Posterior cingulate gyrus (tissue), 11 donors: ENCODE results near the gene ASPDH.

ENCODE experiments used
- DNase-seq, 10 donors: peaks; one replicate each; pipeline versions ENCODE4 v3.0.0 to v3.0.0-alpha.2; 2020 to 2021; ENCODE audit warnings: mixed read lengths in 3 of 10
- intact Hi-C: fragments of 100-400 bp; cut with DNase I; formaldehyde crosslinking; loops from one replicate; pipeline ENCODE4 v1.15.1; 2023

ASPDH gene

GRCh38 chr19:50516964-50517703 is 3.4 kb upstream of the ASPDH start:
- intact Hi-C loops: no loop called here
- DNase-seq: peak in 4 of 10 donors; percentile 23 to 80 (median 54)

DNA sequence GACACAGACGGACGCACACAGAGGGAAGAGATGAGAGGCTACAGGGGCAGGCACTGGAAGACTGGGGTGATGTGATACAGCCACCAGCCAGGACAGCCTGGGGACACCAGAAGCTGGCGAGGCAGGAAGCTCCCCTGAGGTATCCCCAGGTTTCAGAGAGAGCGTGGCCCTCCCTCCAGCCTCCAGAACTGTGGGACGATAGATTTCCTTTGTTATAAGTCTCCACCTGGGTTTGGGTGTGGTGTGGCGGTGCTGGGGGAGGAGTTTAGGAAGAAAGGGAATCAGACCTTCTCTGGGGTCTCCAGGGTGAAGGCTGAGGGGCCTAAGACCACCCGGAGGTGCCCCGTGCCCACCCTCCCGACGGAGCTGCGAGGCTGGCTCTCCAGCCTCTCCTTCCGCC is 2.7 kb upstream of the ASPDH start:
- intact Hi-C loops: no loop called here

DNA sequence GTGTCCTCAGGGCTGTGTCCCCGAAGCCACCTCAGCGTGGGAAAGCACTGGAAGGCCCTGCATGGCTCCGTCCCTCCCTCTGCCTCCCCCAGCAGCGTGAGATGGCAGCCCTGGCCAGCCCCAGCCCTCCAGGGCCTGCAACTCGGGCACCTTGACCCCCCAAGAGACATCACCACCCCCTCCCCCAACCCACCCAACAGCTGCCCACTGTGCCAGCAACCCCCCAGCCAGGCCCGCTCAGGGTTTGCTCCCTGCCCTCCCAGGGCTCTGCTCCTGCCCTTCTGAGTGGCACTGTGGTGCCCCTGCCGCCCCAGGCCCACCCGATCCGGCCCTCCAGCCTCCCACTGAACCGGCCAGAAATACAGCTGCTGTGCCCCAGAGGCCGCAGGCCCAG is 1.5 kb upstream of the ASPDH start:
- intact Hi-C loops: no loop called here

More for the DNA sequence above, 2.7 kb upstream of the ASPDH start:
- DNase-seq: peak in 4 of 10 donors; percentile 11 to 62 (median 30)

DNA sequence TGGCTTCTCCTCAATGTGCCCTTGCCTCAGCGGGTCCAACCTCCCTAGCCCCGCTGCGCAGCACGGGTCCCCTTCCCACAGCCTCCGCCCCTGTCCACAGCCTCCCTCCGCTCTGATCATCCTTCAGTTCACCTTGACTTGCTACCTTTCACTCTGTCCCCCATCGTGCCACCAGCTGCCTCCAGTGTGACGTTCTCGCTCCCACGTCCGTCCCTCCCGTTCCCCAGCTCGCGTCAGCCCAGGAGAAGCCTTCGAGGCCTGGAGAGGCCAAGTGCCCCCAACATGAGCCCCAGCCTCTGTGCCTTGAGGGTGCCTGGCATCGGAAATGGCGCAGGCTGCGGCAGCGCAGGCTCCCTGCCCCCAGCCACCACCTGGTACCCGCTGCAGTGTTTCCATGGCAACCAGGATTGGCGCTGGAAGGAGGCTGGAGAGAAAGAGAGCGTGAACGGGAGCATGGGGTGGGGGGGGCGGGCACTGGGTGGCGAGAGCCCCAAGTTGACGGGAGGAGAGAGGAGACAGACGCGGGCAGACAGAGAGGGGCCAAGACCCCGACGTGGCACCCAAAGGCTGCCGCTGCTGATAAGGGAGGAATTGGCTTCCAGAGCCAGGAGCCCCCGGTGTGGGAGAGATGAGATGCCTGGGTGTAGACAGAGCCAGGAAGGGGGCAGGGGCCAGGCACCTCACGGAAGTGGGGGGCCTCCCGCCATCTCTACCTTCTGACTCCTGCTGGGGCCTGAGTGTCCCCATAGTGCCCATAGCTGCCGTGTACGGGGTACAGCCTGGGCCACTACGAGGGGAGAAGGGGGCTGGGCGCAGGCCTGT is 844 bp upstream of the ASPDH start:
- intact Hi-C loops: no loop called here
- DNase-seq: peak; percentile 78 to 98 (median 88)

More for the DNA sequence above, 1.5 kb upstream of the ASPDH start:
- peak in 3 of 10 donors; percentile 16 to 80 (median 69) for DNase-seq

GRCh38 chr19:50512999-50513745 is 541 bp downstream of the ASPDH start:
- peak in 4 of 10 donors; percentile 3 to 74 (median 66) for DNase-seq
- intact Hi-C loops: no loop called here

DNA sequence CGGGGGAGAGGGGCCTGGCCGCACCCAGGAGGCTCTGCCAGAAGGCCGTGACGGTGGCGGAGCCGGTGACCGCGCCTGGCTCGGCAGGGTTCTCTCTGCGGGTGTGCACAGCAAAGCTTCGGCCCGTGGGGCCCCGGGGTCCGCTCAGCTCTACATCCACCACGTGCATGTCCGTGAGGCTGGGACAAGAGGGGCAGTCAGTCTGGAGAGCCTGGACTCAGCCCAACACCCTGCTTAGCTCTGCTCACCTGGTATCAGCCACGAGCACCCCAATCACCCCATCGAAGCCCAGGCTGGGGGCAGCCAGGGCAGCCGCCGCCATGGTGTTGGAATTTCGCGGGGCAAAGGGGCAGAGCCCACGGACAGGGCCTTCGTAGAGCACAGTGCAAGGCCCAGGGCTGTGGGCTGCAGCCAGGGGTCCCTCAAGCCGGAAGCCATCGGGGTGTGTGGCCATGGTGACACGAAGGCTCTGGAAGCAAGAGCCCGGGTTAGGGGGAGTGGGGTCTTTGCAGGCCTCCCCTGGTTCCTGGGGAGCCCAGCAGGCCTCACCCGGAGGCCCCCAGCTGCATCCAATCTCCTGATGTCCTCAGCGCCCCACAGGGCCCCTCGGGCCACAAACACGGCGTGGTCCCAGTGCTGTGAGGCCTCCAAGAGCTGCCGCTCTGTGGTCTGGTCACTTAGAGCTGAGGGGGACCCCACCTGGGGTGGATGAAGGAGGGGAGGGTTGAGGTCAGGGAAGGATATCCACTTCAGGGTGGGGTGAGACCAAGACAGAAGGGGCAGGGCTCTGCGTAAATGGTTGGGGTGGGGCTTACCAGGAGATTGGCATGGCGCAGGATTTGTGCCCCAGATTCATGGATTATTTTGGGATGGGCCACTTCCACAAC is 1.4 kb downstream of the ASPDH start:
- DNase-seq: peak in 4 of 10 donors; percentile 26 to 82 (median 74)
- intact Hi-C loops: no loop called here

- intact Hi-C loops: loop anchor here (2.0 kb wide), 1 partner anchor 34 kb away; the partner anchor contains the start of genes EMC10 and GARIN5A
Measured at GRCh38 chr19:50511069-50511822, 2.5 kb downstream of the ASPDH start, which contains the start of gene JOSD2. Gene JOSD2, minus strand, starts transcription at chr19:50511191. Its CDS starts 760 bp downstream, at chr19:50510431.

DNA sequence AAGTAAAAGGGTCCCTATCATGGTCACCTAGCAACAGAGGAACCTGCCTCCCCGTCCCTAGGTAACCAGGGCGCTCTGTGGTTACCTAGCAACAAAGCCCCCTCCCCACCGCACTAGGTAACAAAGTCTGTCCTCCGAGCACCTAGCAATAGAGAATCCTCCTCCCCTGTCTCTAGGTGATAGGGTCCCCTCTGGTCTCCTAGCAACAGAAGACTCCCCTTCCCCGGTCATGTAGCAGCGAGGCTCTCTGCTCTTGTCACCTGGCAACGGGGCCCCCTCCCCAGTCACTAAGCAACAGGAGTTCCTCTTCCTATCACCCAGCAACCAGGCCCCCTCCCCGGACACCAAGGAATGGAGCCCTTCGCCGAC is 3.0 kb downstream of the ASPDH start:
- intact Hi-C loops: loop anchor here (2.0 kb wide), 1 partner anchor 34 kb away; the partner anchor contains the start of genes EMC10 and GARIN5A
- no peak for DNase-seq

More at GRCh38 chr19:50511069-50511822, 2.5 kb downstream of the ASPDH start, which contains the start of gene JOSD2:
- DNase-seq: peak; percentile 97 to 100 (median 99)

DNA sequence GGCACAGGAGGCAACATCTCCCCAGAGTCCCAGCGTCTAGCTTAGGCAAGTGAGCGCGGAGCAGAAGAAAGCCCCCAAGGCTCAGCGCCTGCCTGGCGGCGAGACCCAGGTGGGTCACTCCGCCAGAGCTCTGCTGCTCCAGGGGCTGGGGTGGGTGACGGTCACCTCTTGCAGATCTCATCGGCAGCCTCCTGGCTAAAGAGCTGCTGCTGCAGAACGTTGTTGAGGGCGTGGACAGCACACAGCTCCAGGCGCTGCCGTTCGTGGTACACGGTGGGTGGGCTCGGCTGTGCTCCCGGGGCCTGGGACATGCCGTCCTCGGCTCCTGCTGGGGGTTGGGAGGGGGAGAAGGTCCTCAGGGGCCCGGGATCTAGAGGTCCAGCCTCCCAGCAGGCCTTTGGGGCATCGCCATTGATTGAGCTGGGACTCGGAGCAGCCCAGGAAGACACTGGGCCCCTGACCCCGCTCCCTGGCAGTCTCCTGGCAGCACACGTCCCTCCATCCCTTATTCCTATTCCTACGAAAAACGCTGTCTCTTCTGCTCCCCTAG is 3.5 kb downstream of the ASPDH start:
- peak in 5 of 10 donors; percentile 18 to 91 (median 75) for DNase-seq
- intact Hi-C loops: loop anchor here (2.0 kb wide), 1 partner anchor 33 kb away; the partner anchor contains the start of genes EMC10 and GARIN5A

DNA sequence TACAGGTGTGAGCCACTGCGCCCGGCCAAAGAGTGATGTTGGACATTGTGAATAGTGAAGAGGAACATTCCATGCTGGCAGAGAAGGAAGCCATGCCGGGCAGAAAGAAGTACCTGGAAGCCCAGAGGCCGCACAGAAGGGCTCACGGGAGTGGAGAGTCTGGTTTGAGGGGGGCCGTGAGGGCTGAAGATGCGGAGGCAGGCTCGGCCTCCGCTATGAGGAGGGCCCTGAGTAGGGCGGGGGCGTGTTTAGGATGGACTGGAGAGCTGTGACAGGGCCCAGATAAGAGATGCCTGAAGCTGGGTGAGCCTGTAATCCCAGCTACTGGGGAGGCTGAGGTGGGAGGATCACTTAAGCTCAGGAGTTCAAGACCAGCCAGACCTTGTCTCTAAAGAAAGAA is 4.3 kb downstream of the ASPDH start:
- peak in 4 of 10 donors; percentile 22 to 64 (median 50) for DNase-seq

DNA sequence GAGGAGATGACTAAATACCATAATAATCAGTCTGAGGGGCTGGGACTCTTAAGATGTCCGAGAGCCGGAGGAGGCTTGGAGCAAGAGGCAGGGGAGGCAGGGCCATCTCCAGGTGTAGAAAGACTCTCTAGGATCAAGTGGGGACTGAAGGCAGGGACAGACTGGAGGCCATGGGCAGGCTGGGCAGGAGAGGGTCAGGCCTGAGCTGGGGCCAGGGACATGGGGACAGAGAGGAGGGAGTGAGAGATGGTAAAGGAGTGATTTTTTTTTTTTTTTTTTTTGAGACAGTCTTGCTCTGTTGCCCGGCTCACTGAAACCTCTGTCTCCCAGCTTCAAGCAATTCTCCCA is 4.9 kb downstream of the ASPDH start:
- peak in 3 of 10 donors; percentile 4 to 33 (median 26) for DNase-seq
- intact Hi-C loops: no loop called here

More for the DNA sequence above, 4.3 kb downstream of the ASPDH start:
- intact Hi-C loops: no loop called here

- intact Hi-C loops: no loop called here
- peak in 4 of 10 donors; percentile 16 to 77 (median 34) for DNase-seq
Measured at GRCh38 chr19:50507376-50507775, 6.3 kb downstream of the ASPDH start.

GRCh38 chr19:50506700-50507099 is 7.0 kb downstream of the ASPDH start:
- DNase-seq: peak in 2 of 10 donors; percentile 1 to 55
- intact Hi-C loops: no loop called here

GRCh38 chr19:50505856-50506611 is 7.7 kb downstream of the ASPDH start:
- peak in 4 of 10 donors; percentile 20 to 83 (median 70) for DNase-seq
- intact Hi-C loops: no loop called here

DNA sequence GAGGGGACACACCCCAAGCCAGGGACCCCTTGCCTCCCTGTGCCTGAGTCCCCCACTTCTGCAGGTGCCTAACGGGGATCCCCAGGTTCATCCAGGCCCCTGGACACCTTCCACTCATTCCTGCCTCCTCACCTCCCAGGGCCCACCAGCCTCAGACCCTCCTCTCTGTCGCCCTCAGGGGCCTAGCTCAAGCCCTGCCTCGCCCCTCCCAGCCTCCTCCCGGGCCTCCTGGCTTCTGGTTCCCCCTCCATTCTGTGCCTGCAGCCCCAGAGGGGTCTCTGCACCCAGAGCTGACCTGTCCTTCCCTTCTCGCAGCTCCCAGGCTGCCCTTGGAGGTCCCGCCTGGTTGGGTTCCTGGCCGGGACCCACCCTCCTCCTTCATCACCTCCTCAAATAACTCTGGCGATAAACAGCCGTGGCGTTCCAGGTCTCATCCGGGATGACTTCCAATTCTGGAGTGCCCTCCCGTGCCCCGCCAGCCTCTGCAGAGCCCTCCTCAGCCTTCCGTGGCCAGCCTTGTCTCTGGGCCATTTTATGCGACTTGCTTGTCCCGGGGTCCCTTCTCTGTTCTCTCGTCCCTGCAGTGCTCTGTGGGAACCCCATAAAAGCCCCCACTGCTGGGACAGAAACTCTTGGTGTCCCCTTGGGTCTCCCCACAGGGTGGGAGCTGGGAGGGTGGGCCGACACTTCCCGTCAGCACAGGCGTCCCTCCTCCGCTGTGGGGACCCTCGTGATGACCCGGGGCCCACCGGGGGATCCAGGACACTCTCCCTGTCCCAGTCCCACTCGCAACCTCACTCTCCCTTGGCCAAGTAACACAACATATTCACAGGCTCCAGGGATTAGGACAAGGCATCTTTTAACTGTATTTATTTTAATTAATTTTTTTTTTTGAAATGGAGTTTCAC is 11.9 kb downstream of the ASPDH start:
- intact Hi-C loops: no loop called here
- DNase-seq: peak in 4 of 10 donors; percentile 16 to 77 (median 64)

- peak in 3 of 10 donors; percentile 16 to 78 (median 32) for DNase-seq
- intact Hi-C loops: no loop called here
Measured at GRCh38 chr19:50501186-50501567, 12.5 kb downstream of the ASPDH start.
